Articular chondrocyte of knee joint (primary cell): ENCODE measurements around the gene HPGDS. TPM values are rescaled to one million over a fixed set of nuclear protein-coding genes. Genes with fewer than 3 reads are reported as not detected.

Experiments used
- total RNA-seq: library from RNA; depleted of rRNA; stranded (reverse); fragments of >200 nt; gene quantifications from 2 replicates; pipeline ENCODE4 v1.2.3, GENCODE V29; 2012

The HPGDS gene
- not detected in 2 replicates for total RNA-seq

GRCh38 chr4:94342694-94343093 is at the start of gene HPGDS:
Gene HPGDS (minus strand): TSS chr4:94342836. CDS start chr4:94334629, 8,207 bp downstream.

Other genes with a start within 250 kb of the HPGDS start
- gene SMARCAD1, start 135.0 kb downstream of the HPGDS start, total RNA-seq: 45.3 and 53.2 TPM in 2 replicates
- gene PDLIM5, start 109.1 kb upstream of the HPGDS start, total RNA-seq: 362 and 550 TPM in 2 replicates